Thymus (tissue), 11 donors: ENCODE measurements around the gene OXNAD1. TPM values are rescaled to one million over a fixed set of nuclear protein-coding genes. Genes with fewer than 3 reads are reported as not detected.

ENCODE experiments used
- DNase-seq, 9 donors: peaks; one replicate each; pipeline ENCODE4 v3.0.0-alpha.2; 2013; ENCODE audit warnings: low spot score in 9 of 9, low read depth in 6 of 9, missing footprints in 1 of 9
- H3K27ac ChIP-seq, 2 donors: one replicate each; pipeline ENCODE4 v1.5.1; 2013; ENCODE audit warnings: control low read depth in 1 of 2, low read depth in 1 of 2, low read length in 1 of 2, mild to moderate bottlenecking in 1 of 2, moderate library complexity in 1 of 2
- H3K27me3 ChIP-seq, 2 donors: one replicate each; pipeline ENCODE4 v1.5.1; 2013; ENCODE audit warnings: low read length in 1 of 2; ENCODE audit not compliant: control insufficient read depth in 2 of 2, insufficient read depth in 1 of 2
- H3K36me3 ChIP-seq, 2 donors: one replicate each; pipeline ENCODE4 v1.5.1; 2013; ENCODE audit warnings: low read length in 1 of 2, mild to moderate bottlenecking in 1 of 2, moderate library complexity in 1 of 2; ENCODE audit not compliant: control insufficient read depth in 2 of 2, insufficient read depth in 2 of 2
- H3K4me1 ChIP-seq, 2 donors: one replicate each; pipeline ENCODE4 v1.5.1; 2013; ENCODE audit warnings: low read length in 2 of 2; ENCODE audit not compliant: control insufficient read depth in 2 of 2, insufficient read depth in 2 of 2
- H3K4me3 ChIP-seq, 2 donors: one replicate each; pipeline ENCODE4 v1.5.1; 2013; ENCODE audit warnings: low read length in 2 of 2, control low read depth in 1 of 2, mild to moderate bottlenecking in 1 of 2
- H3K9me3 ChIP-seq, 2 donors: one replicate each; pipeline ENCODE4 v1.5.1; 2013; ENCODE audit warnings: low read length in 1 of 2, mild to moderate bottlenecking in 1 of 2; ENCODE audit not compliant: control insufficient read depth in 2 of 2, insufficient read depth in 1 of 2
- WGBS: extraction: QIAGEN DNeasy Blood & Tissue Kit; methylation state at CpG from one replicate; pipeline ENCODE4 v1.1.7; 2013; 5-methylcytosine and 5-hydroxymethylcytosine counted together
- polyA plus RNA-seq: library from polyadenylated mRNA; stranded (reverse); fragments of 200-250 nt; gene quantifications from one replicate; pipeline ENCODE4 v1.2.3, GENCODE V29; 2013
- total RNA-seq: library from RNA; stranded (reverse); fragments of 120-200 nt; gene quantifications from one replicate; pipeline ENCODE4 v1.2.4, GENCODE V29; 2013
- donor health status: healthy.

The OXNAD1 gene
- total and polyA plus RNA-seq, 2 donors = 31.6 to 34.4 TPM

DNA sequence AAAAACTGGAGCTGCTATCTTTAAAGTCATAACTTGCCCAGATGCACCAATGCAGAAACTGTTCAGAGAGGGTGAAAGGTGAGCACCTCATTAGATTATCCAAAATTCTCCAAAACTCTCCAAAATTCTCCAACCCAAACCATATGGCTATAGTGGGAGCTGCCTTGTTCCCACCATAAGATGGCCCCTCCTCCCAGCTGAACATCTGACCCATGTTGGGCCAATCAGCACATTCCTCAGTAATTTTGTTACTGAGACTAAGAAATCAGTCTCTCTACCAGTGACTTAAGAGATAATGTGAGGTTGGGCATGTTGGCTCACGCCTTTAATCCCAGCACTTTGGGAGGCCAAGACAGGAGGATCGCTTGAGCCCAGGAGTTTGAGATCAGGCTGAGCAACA, 33.0 kb upstream of the OXNAD1 start:
- Histone ChIP-seq H3K36me3 (no peaks in the 10 kb centered on the region), H3K4me3 (no peak overlapping the region), H3K27me3 (no peaks in the 10 kb centered on the region), H3K27ac (no peak overlapping the region), H3K9me3 (no peaks in the 10 kb centered on the region), H3K4me1 (no peaks in the 10 kb centered on the region)
- DNase-seq = no peak
- over 99% methylated on average over 2 of the region's 2 CpGs for WGBS

DNA sequence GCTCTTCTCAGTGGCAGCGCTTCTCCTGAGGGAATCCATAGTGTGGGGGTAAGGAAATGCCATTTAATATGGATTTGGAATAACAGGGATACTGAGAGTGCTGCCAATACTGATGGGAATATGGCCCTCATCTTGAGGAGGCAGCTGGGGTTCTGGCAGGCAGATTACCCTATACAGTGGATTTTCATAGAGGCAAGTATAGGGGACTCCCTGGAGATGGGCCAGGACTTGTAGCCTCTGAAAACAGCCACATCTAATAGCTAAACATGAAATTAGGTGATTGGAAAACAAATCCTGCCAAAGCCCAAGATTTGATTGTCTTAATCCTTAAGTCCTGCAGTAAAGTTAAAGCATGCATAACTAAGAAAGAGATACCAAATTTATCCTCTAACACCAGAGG, 31.2 kb upstream of the OXNAD1 start:
- Histone ChIP-seq H3K4me3 (no peak overlapping the region), H3K9me3 (no peaks in the 10 kb centered on the region), H3K27me3 (no peaks in the 10 kb centered on the region), H3K27ac (no peak overlapping the region), H3K36me3 (no peaks in the 10 kb centered on the region), H3K4me1 (no peaks in the 10 kb centered on the region)
- DNase-seq = no peak
- 98% methylated on average over 1 of the region's 1 CpG for WGBS

DNA sequence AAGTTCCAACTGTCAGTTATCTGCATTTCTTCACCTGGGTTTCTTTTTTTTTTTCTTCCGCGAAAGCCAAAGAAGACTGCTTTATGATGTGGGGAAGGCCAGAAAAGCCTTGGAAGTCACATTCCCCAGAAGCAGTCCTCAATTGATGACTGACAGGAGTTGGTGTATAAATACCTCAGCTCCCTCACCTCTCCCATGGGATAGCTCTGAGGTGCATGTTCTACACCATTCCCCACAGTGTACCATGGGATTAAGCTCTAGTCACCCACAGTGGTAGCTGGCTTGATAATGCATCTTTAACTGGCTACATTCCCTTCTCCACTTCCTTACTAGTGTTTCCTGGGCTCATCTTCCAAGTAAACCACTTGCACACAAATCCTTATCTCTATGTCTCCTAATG, 30.7 kb upstream of the OXNAD1 start:
- WGBS = 99% methylated on average over 2 of the region's 2 CpGs
- DNase-seq = no peak
- H3K4me3 ChIP-seq = no peak overlapping the region

DNA sequence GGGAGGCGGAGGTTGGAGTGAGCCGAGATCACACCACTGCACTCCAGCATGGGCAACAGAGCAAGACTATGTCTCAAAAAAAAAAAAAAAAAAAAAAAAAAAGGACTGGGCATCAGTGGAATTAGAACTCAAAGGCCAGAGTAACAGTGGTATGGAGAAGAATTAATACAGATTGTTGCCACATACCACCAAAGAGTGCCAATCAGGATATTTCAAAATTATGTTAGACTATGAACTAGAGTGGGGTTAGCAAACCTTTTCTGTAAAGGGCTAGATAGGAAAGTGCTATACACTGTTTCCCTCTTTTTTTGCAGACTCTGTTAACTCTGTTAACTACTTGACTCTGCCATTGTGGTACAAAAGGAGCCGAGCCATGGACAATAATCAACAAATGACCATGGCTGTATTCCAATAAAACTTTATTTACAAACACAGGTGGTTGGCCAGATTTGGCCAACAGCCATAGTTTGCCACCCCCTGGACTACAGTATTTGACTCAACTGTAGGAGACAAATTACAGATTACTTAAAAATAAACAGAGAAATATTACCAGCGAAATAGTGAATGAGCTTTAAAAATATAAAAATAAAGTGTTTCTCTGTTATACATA, 28.9 kb upstream of the OXNAD1 start:
- Histone ChIP-seq H3K4me3 (no peak overlapping the region), H3K36me3 (no peaks in the 10 kb centered on the region), H3K27me3 (no peaks in the 10 kb centered on the region), H3K4me1 (no peaks in the 10 kb centered on the region), H3K27ac (no peak overlapping the region), H3K9me3 (no peaks in the 10 kb centered on the region)
- no peak for DNase-seq
- 99% methylated on average over 4 of the region's 4 CpGs for WGBS

More for the DNA sequence above, 30.7 kb upstream of the OXNAD1 start:
- Histone ChIP-seq H3K27me3 (no peaks in the 10 kb centered on the region), H3K9me3 (no peaks in the 10 kb centered on the region), H3K36me3 (no peaks in the 10 kb centered on the region), H3K27ac (no peak overlapping the region), H3K4me1 (no peaks in the 10 kb centered on the region)

DNA sequence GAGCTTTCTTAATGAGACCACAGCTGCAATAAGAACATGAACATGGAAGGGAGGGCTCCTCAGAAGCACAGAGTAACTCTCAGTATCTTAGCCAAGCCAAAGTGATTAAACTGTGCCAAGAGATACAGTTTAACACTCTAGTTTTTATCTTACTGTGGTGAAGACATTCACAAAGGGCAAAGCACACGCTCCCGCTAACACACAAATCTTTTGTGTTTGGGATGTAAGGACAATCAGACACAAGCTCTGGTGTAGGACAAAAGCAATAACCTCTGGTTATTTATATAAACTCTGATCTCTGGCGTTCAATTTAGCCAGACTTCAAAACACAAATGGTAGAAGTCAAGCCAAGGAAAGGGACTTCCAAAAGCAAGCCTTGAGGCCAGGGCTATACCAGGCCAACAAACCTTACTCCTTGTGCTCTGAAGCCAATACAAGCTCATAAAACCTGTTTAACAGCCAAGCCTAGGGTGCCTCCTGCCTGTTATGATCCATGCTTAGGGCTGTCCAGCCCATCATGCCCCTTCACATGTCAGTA, 28.1 kb upstream of the OXNAD1 start:
- H3K36me3 ChIP-seq = no peaks in the 10 kb centered on the region
- 98% methylated on average over 3 of the region's 3 CpGs for WGBS

DNA sequence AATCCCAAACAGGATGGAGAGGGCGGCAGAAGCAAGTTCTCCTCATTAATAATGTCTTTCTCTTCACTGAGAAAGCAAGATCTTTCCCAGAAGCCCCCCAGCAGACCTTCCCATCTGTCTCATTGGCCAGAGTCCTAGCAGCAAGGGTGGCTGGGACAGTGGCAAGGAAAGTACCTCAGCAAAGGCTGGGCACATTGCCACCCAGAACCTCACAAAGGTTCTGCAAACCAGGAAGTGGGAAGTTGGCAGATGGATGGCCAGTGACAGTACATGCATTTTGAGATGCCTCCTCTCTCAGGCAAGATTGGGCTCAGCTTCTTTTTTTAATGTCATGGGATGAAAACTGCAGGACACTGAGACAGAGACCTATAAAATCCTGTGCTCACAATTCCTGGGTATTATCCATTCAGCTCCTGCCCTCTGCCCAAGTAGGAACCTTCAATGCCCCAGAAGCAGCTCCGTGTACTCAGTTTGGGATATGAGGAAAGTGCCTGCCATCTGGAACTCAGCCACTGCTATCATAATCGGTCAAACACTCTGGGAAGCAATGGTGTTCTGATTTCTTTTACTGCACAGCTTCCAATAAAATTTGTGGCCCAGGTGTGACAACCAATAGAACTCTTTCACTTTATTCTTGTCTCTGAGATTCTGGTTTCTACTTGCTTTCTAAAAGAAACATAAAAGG, 25.8 kb upstream of the OXNAD1 start:
- 96% methylated on average over 3 of the region's 3 CpGs for WGBS
- Histone ChIP-seq H3K9me3 (no peaks in the 10 kb centered on the region), H3K27ac (no peak overlapping the region)

More for the DNA sequence above, 28.1 kb upstream of the OXNAD1 start:
- H3K4me3 ChIP-seq = no peak overlapping the region
- no peaks in the 10 kb centered on the region for H3K27me3 ChIP-seq
- DNase-seq = no peak
- H3K27ac ChIP-seq = no peak overlapping the region
- H3K4me1 ChIP-seq = no peaks in the 10 kb centered on the region
- H3K9me3 ChIP-seq = no peaks in the 10 kb centered on the region

DNA sequence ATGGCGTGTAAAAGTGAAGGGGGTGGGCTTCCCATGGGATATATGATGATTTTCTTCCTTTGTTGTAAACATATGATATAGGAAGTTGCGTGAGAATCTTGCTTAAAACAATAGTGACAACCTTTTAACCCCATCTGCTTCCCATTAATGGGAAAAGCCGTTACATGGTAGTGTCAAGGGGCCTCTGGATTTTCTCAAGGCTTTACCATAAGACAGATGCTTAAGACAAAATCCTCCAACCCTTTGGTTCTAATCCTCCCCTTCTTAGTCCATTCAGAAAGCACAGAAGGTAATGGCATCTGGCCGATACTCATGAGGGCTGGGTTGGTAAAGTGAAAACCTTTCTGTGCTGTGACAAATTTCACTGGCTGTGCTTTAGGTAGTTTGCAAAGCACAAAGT, 25.2 kb upstream of the OXNAD1 start:
- no peak for DNase-seq
- no peaks in the 10 kb centered on the region for H3K9me3 ChIP-seq
- no peaks in the 10 kb centered on the region for H3K36me3 ChIP-seq
- WGBS = 96% methylated on average over 4 of the region's 4 CpGs
- no peaks in the 10 kb centered on the region for H3K27me3 ChIP-seq
- no peak overlapping the region for H3K4me3 ChIP-seq
- H3K27ac ChIP-seq = no peak overlapping the region
- H3K4me1 ChIP-seq = no peaks in the 10 kb centered on the region

More for the DNA sequence above, 25.8 kb upstream of the OXNAD1 start:
- Histone ChIP-seq H3K27me3 (no peaks in the 10 kb centered on the region), H3K4me1 (no peaks in the 10 kb centered on the region), H3K36me3 (no peaks in the 10 kb centered on the region), H3K4me3 (no peak overlapping the region)
- no peak for DNase-seq

DNA sequence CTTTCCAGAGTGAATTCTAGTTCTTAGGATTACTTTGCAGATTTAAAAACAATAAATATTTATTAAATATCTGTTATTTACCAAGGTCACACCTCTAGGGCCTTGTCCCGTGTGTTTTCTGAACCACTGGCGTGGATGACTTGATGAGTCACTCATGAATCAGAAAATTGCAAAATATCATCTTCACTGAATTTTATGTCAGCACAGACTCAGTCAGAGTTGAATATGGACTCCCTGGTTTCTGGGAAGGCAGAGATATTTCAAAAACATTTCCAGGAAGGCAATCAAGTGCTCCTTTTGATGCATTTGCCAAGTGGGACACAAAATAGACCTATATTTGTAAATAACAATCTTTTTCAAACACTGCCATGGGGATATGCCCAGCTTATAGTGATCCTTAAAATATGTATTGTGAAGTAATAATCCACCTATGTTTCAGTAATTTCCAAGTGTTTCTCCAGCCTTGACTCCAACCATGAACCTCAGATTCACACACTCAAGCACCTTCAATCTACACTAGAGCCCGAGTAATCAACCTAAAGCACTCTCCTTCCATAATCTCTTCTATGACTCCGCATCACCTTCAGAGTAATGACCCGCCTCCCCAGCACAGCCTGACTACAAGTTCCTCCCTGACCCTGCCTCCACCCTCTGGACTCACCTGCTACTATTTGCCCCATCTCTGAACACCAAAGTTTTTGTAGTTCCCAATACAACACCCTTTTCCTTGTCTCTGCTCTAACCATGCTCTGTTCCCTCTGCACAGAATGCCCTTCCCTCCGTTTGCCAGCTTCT, 24.6 kb upstream of the OXNAD1 start:
- Histone ChIP-seq H3K4me3 (no peak overlapping the region), H3K27ac (no peak overlapping the region), H3K9me3 (no peaks in the 10 kb centered on the region), H3K4me1 (no peaks in the 10 kb centered on the region), H3K27me3 (no peaks in the 10 kb centered on the region), H3K36me3 (no peaks in the 10 kb centered on the region)
- DNase-seq = no peak
- 95% methylated on average over 6 of the region's 6 CpGs for whole genome bisulfite sequencing

DNA sequence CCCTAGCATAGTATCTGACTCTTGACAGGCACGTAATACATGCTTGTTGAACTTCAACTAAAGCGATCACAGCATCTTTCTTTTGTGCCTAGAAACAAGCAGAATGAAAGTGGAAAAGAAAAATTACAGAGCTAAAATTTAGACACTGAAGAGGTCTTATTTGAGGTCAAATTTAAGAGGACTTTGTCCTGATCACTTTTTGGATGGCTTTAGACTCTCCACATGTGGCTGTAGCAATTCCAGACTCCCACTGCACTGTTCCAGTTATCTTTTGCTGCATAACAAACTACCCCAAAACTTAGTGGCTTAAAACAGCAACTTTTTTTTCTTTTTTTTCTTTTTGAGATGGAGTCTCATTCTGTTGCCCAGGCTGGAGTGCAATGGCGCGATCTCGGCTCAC, 23.8 kb upstream of the OXNAD1 start:
- H3K27ac ChIP-seq = no peak overlapping the region
- 96% methylated on average over 5 of the region's 5 CpGs for WGBS
- no peak for DNase-seq
- H3K27me3 ChIP-seq = no peaks in the 10 kb centered on the region
- H3K36me3 ChIP-seq = no peaks in the 10 kb centered on the region
- no peaks in the 10 kb centered on the region for H3K4me1 ChIP-seq
- no peak overlapping the region for H3K4me3 ChIP-seq
- no peaks in the 10 kb centered on the region for H3K9me3 ChIP-seq
